ENCODE measurements around the gene MCC.

MCC gene

GRCh38 chr5:113209498-113209897 is 278.8 kb downstream of the MCC start:
- in situ Hi-C loops (cut with HindIII; ENCODE audit: low sequenced_read_pairs): no loop called here

GRCh38 chr5:113205807-113206206 is 282.4 kb downstream of the MCC start:
- in situ Hi-C loops (cut with HindIII; ENCODE audit: low sequenced_read_pairs): no loop called here

- in situ Hi-C loops (cut with HindIII; ENCODE audit: low sequenced_read_pairs): no loop called here
These were observed 282.9 kb downstream of the MCC start for GRCh38 chr5:113205323-113205722.

GRCh38 chr5:113204525-113205161 is 283.6 kb downstream of the MCC start:
- in situ Hi-C loops (cut with HindIII; ENCODE audit: low sequenced_read_pairs): no loop called here

- in situ Hi-C loops (cut with HindIII; ENCODE audit: low sequenced_read_pairs): no loop called here
These were observed 284.3 kb downstream of the MCC start for GRCh38 chr5:113203916-113204315.

- in situ Hi-C loops (cut with HindIII; ENCODE audit: low sequenced_read_pairs): no loop called here
These were observed 285.2 kb downstream of the MCC start for GRCh38 chr5:113202746-113203716.

GRCh38 chr5:113202287-113202686 is 286.0 kb downstream of the MCC start:
- in situ Hi-C loops (cut with HindIII; ENCODE audit: low sequenced_read_pairs): no loop called here

GRCh38 chr5:113201715-113202114 is 286.5 kb downstream of the MCC start:
- in situ Hi-C loops (cut with HindIII; ENCODE audit: low sequenced_read_pairs): no loop called here

GRCh38 chr5:113199122-113199905 is 288.9 kb downstream of the MCC start:
- in situ Hi-C loops (cut with HindIII; ENCODE audit: low sequenced_read_pairs): no loop called here

GRCh38 chr5:113197456-113198200 is 290.6 kb downstream of the MCC start:
- in situ Hi-C loops (cut with HindIII; ENCODE audit: low sequenced_read_pairs): no loop called here

- in situ Hi-C loops (cut with HindIII; ENCODE audit: low sequenced_read_pairs): no loop called here
These were observed 292.5 kb downstream of the MCC start for GRCh38 chr5:113195771-113196170.

- in situ Hi-C loops (cut with HindIII; ENCODE audit: low sequenced_read_pairs): no loop called here
These were observed 293.0 kb downstream of the MCC start for GRCh38 chr5:113195251-113195650.

- in situ Hi-C loops (cut with HindIII; ENCODE audit: low sequenced_read_pairs): no loop called here
These were observed 293.7 kb downstream of the MCC start for GRCh38 chr5:113194591-113194990.

- in situ Hi-C loops (cut with HindIII; ENCODE audit: low sequenced_read_pairs): no loop called here
These were observed 294.1 kb downstream of the MCC start for GRCh38 chr5:113194125-113194524.

GRCh38 chr5:113193311-113193978 is 294.8 kb downstream of the MCC start:
- in situ Hi-C loops (cut with HindIII; ENCODE audit: low sequenced_read_pairs): no loop called here

GRCh38 chr5:113192541-113192940 is 295.7 kb downstream of the MCC start:
- in situ Hi-C loops (cut with HindIII; ENCODE audit: low sequenced_read_pairs): no loop called here

GRCh38 chr5:113190347-113190746 is 297.9 kb downstream of the MCC start:
- in situ Hi-C loops (cut with HindIII; ENCODE audit: low sequenced_read_pairs): no loop called here

GRCh38 chr5:113189291-113189690 is 299.0 kb downstream of the MCC start:
- in situ Hi-C loops (cut with HindIII; ENCODE audit: low sequenced_read_pairs): loop anchor here (5.0 kb wide), 1 partner anchor 103 kb away; no protein-coding TSS in a partner anchor

GRCh38 chr5:113188436-113188835 is 299.8 kb downstream of the MCC start:
- in situ Hi-C loops (cut with HindIII; ENCODE audit: low sequenced_read_pairs): loop anchor here (5.0 kb wide), 1 partner anchor 104 kb away; no protein-coding TSS in a partner anchor

GRCh38 chr5:113187906-113188305 is 300.3 kb downstream of the MCC start:
- in situ Hi-C loops (cut with HindIII; ENCODE audit: low sequenced_read_pairs): loop anchor here (5.0 kb wide), 1 partner anchor 104 kb away; no protein-coding TSS in a partner anchor
